GM18505 (cell line): ENCODE results near the gene IL1RAPL2.
A peak's percentile ranks its signal among the peaks of the same experiment; 100 is the strongest.
"Not testable (repeated sequence)": the region's sequence is repeated elsewhere in the genome, so short reads cannot be mapped to it uniquely, and the experiment has no call there.

Experiments
- ATAC-seq: cut with Tn5 transposase; IDR thresholded peaks from one replicate; pipeline ENCODE4 v1.9.1; 2021; ENCODE audit not compliant: unreplicated experiment
- POLR2A ChIP-seq: IDR thresholded peaks from 4 replicates; pipeline ENCODE4 v1.6.1; 2011; ENCODE audit warnings: borderline replicate concordance; ENCODE audit not compliant: insufficient read depth, insufficient read length; ENCODE audit errors: extremely low read depth

IL1RAPL2 gene

GRCh38 chrX:104854790-104855340 lies 288.9 kb downstream of the IL1RAPL2 start:
- ATAC-seq: no peak
- no peak for TF ChIP-seq POLR2A

GRCh38 chrX:104863466-104863865 lies 297.5 kb downstream of the IL1RAPL2 start:
- ATAC-seq: no peak
- TF ChIP-seq POLR2A: no peak

GRCh38 chrX:104864296-104864695 lies 298.3 kb downstream of the IL1RAPL2 start:
- no peak for TF ChIP-seq POLR2A
- ATAC-seq: no peak

- ATAC-seq: no peak
- no peak for TF ChIP-seq POLR2A
Measured at GRCh38 chrX:104877504-104877903, 311.5 kb downstream of the IL1RAPL2 start.

- TF ChIP-seq POLR2A: no peak
- ATAC-seq: no peak
Measured at GRCh38 chrX:104902070-104902469, 336.1 kb downstream of the IL1RAPL2 start.

GRCh38 chrX:104909694-104910093 lies 343.7 kb downstream of the IL1RAPL2 start:
- ATAC-seq: not testable (repeated sequence)

GRCh38 chrX:104913348-104913747 lies 347.3 kb downstream of the IL1RAPL2 start:
- no peak for ATAC-seq
- no peak for TF ChIP-seq POLR2A

GRCh38 chrX:104914686-104915085 lies 348.7 kb downstream of the IL1RAPL2 start:
- ATAC-seq: not testable (repeated sequence)

GRCh38 chrX:104918122-104918521 lies 352.1 kb downstream of the IL1RAPL2 start:
- no peak for TF ChIP-seq POLR2A

GRCh38 chrX:104921584-104922205 lies 355.7 kb downstream of the IL1RAPL2 start:
- ATAC-seq: peak; percentile 13
- no peak for TF ChIP-seq POLR2A

More at GRCh38 chrX:104918122-104918521, 352.1 kb downstream of the IL1RAPL2 start:
- no peak for ATAC-seq

GRCh38 chrX:104922206-104922621 lies 356.2 kb downstream of the IL1RAPL2 start:
- no peak for TF ChIP-seq POLR2A
- ATAC-seq: peak; percentile 98

GRCh38 chrX:104929324-104929723 lies 363.3 kb downstream of the IL1RAPL2 start:
- ATAC-seq: no peak
- TF ChIP-seq POLR2A: no peak

- no peak for ATAC-seq
- no peak for TF ChIP-seq POLR2A
Measured at GRCh38 chrX:104935581-104935980, 369.6 kb downstream of the IL1RAPL2 start.

- TF ChIP-seq POLR2A: no peak
- ATAC-seq: no peak
Measured at GRCh38 chrX:104953251-104953650, 387.3 kb downstream of the IL1RAPL2 start.

- TF ChIP-seq POLR2A: no peak
- ATAC-seq: no peak
Measured at GRCh38 chrX:104961926-104962325, 395.9 kb downstream of the IL1RAPL2 start.
